Breast epithelium (tissue), 4 donors: ENCODE results near the gene KLHDC2. TPM values are rescaled to one million over a fixed set of nuclear protein-coding genes. Genes with fewer than 3 reads are reported as not detected.
"Not testable (repeated sequence)": the region's sequence is repeated elsewhere in the genome, so short reads cannot be mapped to it uniquely, and the experiment has no call there.

ENCODE experiments used
- DNase-seq, 2 donors: peaks; one replicate each; pipeline ENCODE4 v3.0.0-alpha.2; 2019; ENCODE audit warnings: low spot score in 2 of 2
- H3K27ac ChIP-seq, 2 donors: fragments of 200-600 bp; sonication (generic) in 1 of 2; one replicate each; pipeline ENCODE4 v1.5.1; 2016 to 2019; ENCODE audit warnings: mild to moderate bottlenecking in 1 of 2
- H3K27me3 ChIP-seq, 2 donors: fragments of 200-600 bp; sonication (generic) in 1 of 2; one replicate each; pipeline versions ENCODE4 v1.5.1 to v1.6.0; 2017 to 2019; ENCODE audit warnings: control low read depth in 1 of 2, mild to moderate bottlenecking in 1 of 2
- H3K36me3 ChIP-seq: fragments of 200-600 bp; one replicate; pipeline ENCODE4 v1.5.1; 2019
- H3K4me1 ChIP-seq, 2 donors: fragments of 200-600 bp; sonication (generic); one replicate each; pipeline ENCODE4 v1.5.1; 2016 to 2019; ENCODE audit warnings: control low read depth in 1 of 2
- H3K4me3 ChIP-seq, 3 donors: fragments of 200-600 bp; sonication (generic); 1 replicate in 2 of 3; 2 replicates in 1 of 3; pipeline ENCODE4 v1.5.1; 2016 to 2019; ENCODE audit warnings: mild to moderate bottlenecking in 3 of 3, moderate library complexity in 2 of 3
- H3K9me3 ChIP-seq, 2 donors: fragments of 200-600 bp; sonication (generic) in 1 of 2; one replicate each; pipeline ENCODE4 v1.5.1; 2016 to 2019; ENCODE audit warnings: control low read depth in 1 of 2
- POLR2A ChIP-seq: fragments of 450-650 bp; IDR thresholded peaks from one replicate; pipeline ENCODE4 v1.6.1; 2016; ENCODE audit warnings: antibody characterized with exemption, mild to moderate bottlenecking, moderate library complexity
- POLR2AphosphoS5 ChIP-seq, 3 donors: sonication (generic); formaldehyde crosslinking; IDR thresholded peaks; one replicate each; pipeline ENCODE4 v1.6.1; 2017; ENCODE audit warnings: antibody characterized with exemption in 3 of 3
- intact Hi-C: fragments of 100-400 bp; cut with DNase I; formaldehyde crosslinking; loops from one replicate; pipeline ENCODE4 v1.15.1; 2023; ENCODE audit warnings: low total_unique reads
- total RNA-seq, 3 donors: library from RNA; depleted of rRNA; stranded (reverse); fragments of >200 nt; gene quantifications; one replicate each; pipeline ENCODE4 v1.1.0, GENCODE V29; 2016
- TF ChIP-seq, protein P1 (sequence below), 3 donors: fragments of 450-650 bp; IDR thresholded peaks; one replicate each; pipeline ENCODE4 v1.5.1; 2016 to 2017; ENCODE audit warnings: antibody characterized with exemption in 3 of 3, mild to moderate bottlenecking in 3 of 3, moderate library complexity in 3 of 3

KLHDC2 gene
- total RNA-seq, 3 donors from 2014 or later: 74.4 to 107 (median 88.5) TPM

DNA sequence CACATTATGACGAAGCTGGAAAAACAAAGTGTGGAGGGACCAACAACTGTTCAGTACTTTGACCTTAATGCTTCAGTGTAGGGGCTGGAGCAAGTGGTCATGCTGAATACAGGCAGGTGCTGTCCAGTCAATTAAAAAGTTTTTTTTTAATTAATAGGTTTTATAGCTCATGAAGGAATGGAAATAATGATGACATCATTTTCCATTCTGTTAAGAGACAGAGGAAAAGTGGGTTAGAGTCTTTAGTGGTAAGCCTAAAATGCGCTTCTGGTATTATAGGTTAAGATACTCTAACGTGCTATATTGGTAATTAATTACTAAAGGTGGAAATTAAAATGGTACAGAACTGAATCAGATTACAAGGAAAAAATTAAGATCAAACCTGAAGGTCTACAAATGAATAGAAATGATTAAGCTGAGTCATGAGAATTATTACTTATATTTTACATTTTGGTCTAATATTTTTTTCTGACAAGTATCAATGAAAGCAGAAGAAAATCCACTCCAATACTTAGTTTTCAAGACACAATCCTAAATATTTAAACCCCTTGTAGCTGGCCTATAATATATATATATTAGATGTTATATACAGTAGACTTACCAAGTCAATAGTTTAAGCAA, 15.6 kb downstream of the KLHDC2 start:
- H3K4me3 ChIP-seq: no peak overlapping the region
- intact Hi-C loops: no loop called here
- H3K9me3 ChIP-seq: no peaks in the 10 kb centered on the region
- peaks cover 23% of the 10 kb centered on the region for H3K36me3 ChIP-seq
- DNase-seq: no peak
- TF ChIP-seq POLR2AphosphoS5 (IDR thresholded peaks at IDR 0.05): no peak
- TF ChIP-seq, protein P1, sequence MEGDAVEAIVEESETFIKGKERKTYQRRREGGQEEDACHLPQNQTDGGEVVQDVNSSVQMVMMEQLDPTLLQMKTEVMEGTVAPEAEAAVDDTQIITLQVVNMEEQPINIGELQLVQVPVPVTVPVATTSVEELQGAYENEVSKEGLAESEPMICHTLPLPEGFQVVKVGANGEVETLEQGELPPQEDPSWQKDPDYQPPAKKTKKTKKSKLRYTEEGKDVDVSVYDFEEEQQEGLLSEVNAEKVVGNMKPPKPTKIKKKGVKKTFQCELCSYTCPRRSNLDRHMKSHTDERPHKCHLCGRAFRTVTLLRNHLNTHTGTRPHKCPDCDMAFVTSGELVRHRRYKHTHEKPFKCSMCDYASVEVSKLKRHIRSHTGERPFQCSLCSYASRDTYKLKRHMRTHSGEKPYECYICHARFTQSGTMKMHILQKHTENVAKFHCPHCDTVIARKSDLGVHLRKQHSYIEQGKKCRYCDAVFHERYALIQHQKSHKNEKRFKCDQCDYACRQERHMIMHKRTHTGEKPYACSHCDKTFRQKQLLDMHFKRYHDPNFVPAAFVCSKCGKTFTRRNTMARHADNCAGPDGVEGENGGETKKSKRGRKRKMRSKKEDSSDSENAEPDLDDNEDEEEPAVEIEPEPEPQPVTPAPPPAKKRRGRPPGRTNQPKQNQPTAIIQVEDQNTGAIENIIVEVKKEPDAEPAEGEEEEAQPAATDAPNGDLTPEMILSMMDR (IDR thresholded peaks at IDR 0.05): no peak
- TF ChIP-seq POLR2A: no peak
- no peak overlapping the region for H3K27ac ChIP-seq
- H3K27me3 ChIP-seq: no peaks in the 10 kb centered on the region
- no peaks in the 10 kb centered on the region for H3K4me1 ChIP-seq

DNA sequence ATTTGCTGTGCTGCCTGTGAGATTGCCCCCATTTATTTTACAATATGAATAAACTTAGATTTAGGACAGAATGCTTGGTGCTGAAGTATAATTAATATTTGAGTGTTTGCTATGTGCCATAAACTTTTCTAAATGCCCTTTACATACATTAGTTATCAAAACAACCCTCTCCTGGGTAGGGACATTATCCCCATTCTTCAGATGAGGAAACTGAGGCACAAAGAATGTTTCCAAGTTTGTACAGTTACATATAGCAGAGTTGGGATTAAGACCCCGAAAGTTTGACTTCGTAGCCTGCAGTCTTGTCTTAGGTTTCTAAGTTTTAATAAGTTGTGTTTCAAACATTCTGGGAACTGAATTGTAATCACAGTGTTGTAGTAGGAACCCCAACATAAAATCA, 18.4 kb downstream of the KLHDC2 start:
- no peak for DNase-seq
- Histone ChIP-seq H3K27me3 (no peaks in the 10 kb centered on the region), H3K36me3 (peaks cover 14% of the 10 kb centered on the region), H3K4me3 (no peak overlapping the region), H3K27ac (no peak overlapping the region), H3K9me3 (no peaks in the 10 kb centered on the region), H3K4me1 (no peaks in the 10 kb centered on the region)
- intact Hi-C loops: no loop called here
- no peak for TF ChIP-seq POLR2AphosphoS5 (IDR thresholded peaks at IDR 0.05)
- TF ChIP-seq POLR2A: no peak
- TF ChIP-seq, protein P1 (IDR thresholded peaks at IDR 0.05): no peak

DNA sequence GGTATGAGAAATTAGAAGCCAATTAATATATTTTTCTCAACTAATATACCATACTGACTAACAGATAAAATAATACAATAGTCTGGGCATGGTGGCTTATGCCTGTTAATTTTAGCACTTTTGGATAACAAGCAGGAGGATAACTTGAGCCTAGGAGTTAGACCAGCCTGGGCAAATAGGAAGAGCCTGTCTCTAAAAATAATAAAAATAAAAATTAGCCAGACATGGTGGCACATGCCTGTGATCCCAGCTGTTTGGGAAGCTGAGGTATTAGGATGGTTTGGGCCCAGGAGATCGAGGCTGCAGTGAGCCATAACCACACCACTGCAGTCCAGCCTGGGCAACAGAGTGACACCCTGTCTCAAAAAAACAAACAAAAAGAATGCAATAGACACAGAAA, 24.7 kb downstream of the KLHDC2 start:
- DNase-seq: no peak
- Histone ChIP-seq H3K4me1 (no peaks in the 10 kb centered on the region), H3K36me3 (peaks cover 8% of the 10 kb centered on the region), H3K27me3 (no peaks in the 10 kb centered on the region), H3K9me3 (no peaks in the 10 kb centered on the region), H3K4me3 (no peak overlapping the region), H3K27ac (no peak overlapping the region)
- intact Hi-C loops: no loop called here
- no peak for TF ChIP-seq POLR2AphosphoS5 (IDR thresholded peaks at IDR 0.05)
- TF ChIP-seq, protein P1 (IDR thresholded peaks at IDR 0.05): no peak
- TF ChIP-seq POLR2A: no peak

DNA sequence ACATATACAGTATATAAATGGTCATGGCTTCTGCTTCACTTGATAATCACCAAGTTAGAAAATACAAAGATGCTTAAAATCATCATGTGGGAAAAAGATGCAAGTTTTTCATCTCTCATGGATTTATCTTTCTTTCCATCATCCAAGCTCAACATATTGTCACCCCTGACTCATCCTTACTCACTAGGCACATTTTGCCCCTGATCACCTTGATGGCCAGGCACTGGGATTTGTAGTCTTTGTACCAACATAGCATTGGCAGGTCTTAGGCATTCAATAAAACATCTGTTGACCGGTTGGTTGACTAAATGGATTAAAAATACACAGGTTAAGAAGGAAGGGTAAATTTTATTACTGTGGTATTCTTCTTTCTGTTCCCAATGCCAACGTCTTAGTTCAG, 28.1 kb downstream of the KLHDC2 start:
- no peaks in the 10 kb centered on the region for H3K27me3 ChIP-seq
- TF ChIP-seq, protein P1 (IDR thresholded peaks at IDR 0.05): no peak
- TF ChIP-seq POLR2AphosphoS5 (IDR thresholded peaks at IDR 0.05) (no peak), POLR2A (no peak)
- peaks cover 16% of the 10 kb centered on the region for H3K36me3 ChIP-seq
- no peaks in the 10 kb centered on the region for H3K4me1 ChIP-seq
- no peaks in the 10 kb centered on the region for H3K9me3 ChIP-seq
- H3K4me3 ChIP-seq: no peak overlapping the region
- no peak for DNase-seq
- H3K27ac ChIP-seq: no peak overlapping the region
- intact Hi-C loops: no loop called here

DNA sequence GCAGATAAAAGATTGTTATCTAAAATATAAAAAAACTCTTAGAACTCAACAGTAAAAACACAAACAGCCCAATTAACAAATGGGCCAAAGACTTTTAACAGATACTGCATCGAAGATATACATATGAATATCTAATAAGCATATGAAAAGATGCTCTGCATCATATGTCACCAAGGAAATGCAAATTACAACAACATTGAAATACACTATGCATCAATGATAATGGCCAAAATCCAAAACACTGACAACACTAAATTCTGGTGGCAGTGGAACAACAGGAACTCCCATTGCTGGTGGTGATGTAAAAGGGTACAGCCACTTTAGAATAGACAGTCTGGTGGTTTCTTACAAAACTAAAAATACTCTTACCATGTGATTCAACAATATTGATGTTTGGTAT, 40.8 kb downstream of the KLHDC2 start:
- Histone ChIP-seq H3K36me3 (peaks cover 14% of the 10 kb centered on the region), H3K9me3 (peaks cover 0 to 7% of the 10 kb centered on the region in 2 donors), H3K4me1 (no peaks in the 10 kb centered on the region), H3K27ac (no peak overlapping the region), H3K4me3 (no peak overlapping the region), H3K27me3 (no peaks in the 10 kb centered on the region)
- TF ChIP-seq, protein P1 (IDR thresholded peaks at IDR 0.05): no peak
- TF ChIP-seq POLR2AphosphoS5 (IDR thresholded peaks at IDR 0.05) (no peak), POLR2A (no peak)
- DNase-seq: no peak
- intact Hi-C loops: no loop called here

DNA sequence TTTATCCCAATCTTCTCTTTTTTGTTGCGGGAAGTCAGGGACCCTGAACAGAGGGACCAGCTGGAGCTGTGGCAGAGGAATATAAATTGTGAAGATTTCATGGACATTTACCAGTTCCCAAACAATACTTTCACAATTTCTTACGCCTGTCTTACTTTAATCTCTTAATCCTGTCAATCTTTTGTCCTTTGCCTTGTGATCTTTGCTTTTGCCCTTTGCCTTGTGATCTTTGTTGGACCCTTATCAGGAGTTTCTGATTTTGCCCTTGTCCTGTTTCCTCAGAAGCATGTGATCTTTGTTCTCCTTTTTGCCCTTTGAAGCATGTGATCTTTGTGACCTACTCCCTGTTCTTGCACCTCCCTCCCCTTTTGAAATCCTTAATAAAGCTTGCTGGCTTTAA, 48.2 kb downstream of the KLHDC2 start:
- peaks cover 5 to 16% of the 10 kb centered on the region in 2 donors for H3K9me3 ChIP-seq
- H3K36me3 ChIP-seq: peaks cover 32% of the 10 kb centered on the region
- H3K27me3 ChIP-seq, H3K27ac ChIP-seq, H3K4me1 ChIP-seq, DNase-seq, H3K4me3 ChIP-seq, intact Hi-C loops: not testable (repeated sequence)
